ENCODE measurements around the gene SDR42E2. TPM values are rescaled to one million over a fixed set of nuclear protein-coding genes. Genes with fewer than 3 reads are reported as not detected.

SDR42E2 gene
- total RNA-seq, 1 donor from 2014 or later, result not detected

Other genes starting within 250 kb of the SDR42E2 start
- gene UQCRC2, start 209.1 kb upstream of the SDR42E2 start, total RNA-seq, result 185 and 268 TPM in 2 replicates
- gene PDZD9, start 161.4 kb upstream of the SDR42E2 start, total RNA-seq, result not detected in 2 replicates
- 4.7 and 12.1 TPM in 2 replicates for gene MOSMO, start 154.4 kb upstream of the SDR42E2 start, total RNA-seq
- gene VWA3A, start 70.0 kb upstream of the SDR42E2 start, total RNA-seq, result 0.10 TPM in 1 of 2 replicates, not detected in the other
- 16.9 and 19.8 TPM in 2 replicates for gene EEF2K, start 43.8 kb downstream of the SDR42E2 start, total RNA-seq
- gene POLR3E, start 134.9 kb downstream of the SDR42E2 start, total RNA-seq, result 33.9 and 50.8 TPM in 2 replicates
- 39.4 and 107 TPM in 2 replicates for gene CDR2, start 212.1 kb downstream of the SDR42E2 start, total RNA-seq